H1 (cell line): ENCODE results near the gene C3orf20. TPM values are rescaled to one million over a fixed set of nuclear protein-coding genes. Genes with fewer than 3 reads are reported as not detected.

Source experiments
- CTCF ChIA-PET: fragments of 300-600 bp; sonication (Branson Sonifier 250); formaldehyde crosslinking; loops from one replicate; lab custom pipeline; 2021; ENCODE audit not compliant: partially characterized antibody; lab: Charles Lee
- POLR2A ChIA-PET: fragments of 300-600 bp; sonication (Branson Sonifier 250); formaldehyde crosslinking; loops from one replicate; lab custom pipeline; 2021; ENCODE audit warnings: inconsistent platforms; ENCODE audit not compliant: partially characterized antibody; lab: Charles Lee
- DNase-seq, 2 experiments: peaks; one replicate each; pipeline versions ENCODE4 v3.0.0 to v3.0.0-alpha.2; 2010 to 2022; ENCODE audit warnings: low spot score in 2 of 2, low read depth in 1 of 2, mixed read lengths in 1 of 2
- FAIRE-seq: peaks from 2 replicates; lab custom pipeline; 2011; peaks lifted over from hg19 to GRCh38; lab: Jason Lieb, UNC
- H2AFZ ChIP-seq: 2 replicates; pipeline ENCODE4 v1.8.1; 2012; ENCODE audit warnings: low read length, inconsistent platforms
- H2AK5ac ChIP-seq: 2 replicates; pipeline ENCODE4 v1.6.1; 2013; ENCODE audit warnings: low read depth, low read length
- H2BK120ac ChIP-seq: replicated peaks from 2 replicates; pipeline ENCODE3; 2013; ENCODE audit warnings: low read depth, low read length, inconsistent platforms
- H2BK12ac ChIP-seq: 2 replicates; pipeline ENCODE4 v1.6.1; 2013; ENCODE audit warnings: low read depth, low read length
- H2BK15ac ChIP-seq: 2 replicates; pipeline ENCODE4 v1.6.1; 2013; ENCODE audit warnings: low read length
- H2BK20ac ChIP-seq: 2 replicates; pipeline ENCODE4 v1.6.1; 2013; ENCODE audit warnings: low read length
- H2BK5ac ChIP-seq: 2 replicates; pipeline ENCODE4 v1.6.1; 2013; ENCODE audit warnings: low read depth, low read length
- H3K14ac ChIP-seq: 2 replicates; pipeline ENCODE4 v1.6.1; 2013; ENCODE audit warnings: inconsistent platforms; ENCODE audit not compliant: insufficient read length
- H3K18ac ChIP-seq: 2 replicates; pipeline ENCODE4 v1.6.1; 2013; ENCODE audit warnings: low read length; ENCODE audit errors: extremely low read depth
- H3K23ac ChIP-seq: 2 replicates; pipeline ENCODE4 v1.6.1; 2013; ENCODE audit warnings: inconsistent platforms; ENCODE audit not compliant: insufficient read length
- H3K23me2 ChIP-seq: 2 replicates; pipeline ENCODE4 v1.6.1; 2013; ENCODE audit warnings: low read depth, low read length
- H3K27ac ChIP-seq: 2 replicates; pipeline ENCODE4 v1.6.1; 2011; ENCODE audit warnings: low read depth, low read length, inconsistent platforms
- H3K27me3 ChIP-seq, 4 experiments: replicated peaks in 1 of 4; 1 replicate in 1 of 4; 2 replicates in 3 of 4; pipeline versions ENCODE4 v1.6.1 to v1.8.1; 2011 to 2013; ENCODE audit warnings: low read length in 3 of 4, mild to moderate bottlenecking in 3 of 4, inconsistent platforms in 2 of 4, mixed read lengths in 2 of 4, moderate library complexity in 1 of 4; ENCODE audit not compliant: control insufficient read depth in 3 of 4, insufficient read depth in 3 of 4; ENCODE audit errors: extremely low read depth in 1 of 4
- H3K36me3 ChIP-seq, 4 experiments: 2 replicates each; pipeline versions ENCODE4 v1.6.1 to v1.8.1; 2011 to 2013; ENCODE audit warnings: mild to moderate bottlenecking in 4 of 4, low read length in 3 of 4, moderate library complexity in 2 of 4, control low read depth in 1 of 4, inconsistent platforms in 1 of 4; ENCODE audit not compliant: insufficient read depth in 4 of 4, control insufficient read depth in 2 of 4
- H3K4ac ChIP-seq: replicated peaks from 2 replicates; pipeline ENCODE3; 2013; ENCODE audit warnings: low read length, low read depth, mixed read lengths, inconsistent platforms; ENCODE audit not compliant: insufficient read length
- H3K4me1 ChIP-seq, 4 experiments: replicated peaks in 1 of 4; 1 replicate in 1 of 4; 2 replicates in 3 of 4; pipeline versions ENCODE4 v1.6.1 to v1.8.1; 2011 to 2013; ENCODE audit warnings: low read length in 3 of 4, inconsistent platforms in 2 of 4, mixed read lengths in 1 of 4; ENCODE audit not compliant: insufficient read depth in 4 of 4, control insufficient read depth in 3 of 4
- H3K4me2 ChIP-seq, 2 experiments: 2 replicates each; pipeline versions ENCODE4 v1.6.1 to v1.8.1; 2011 to 2013; ENCODE audit warnings: low read depth in 2 of 2, low read length in 2 of 2, control low read depth in 1 of 2, inconsistent platforms in 1 of 2, mild to moderate bottlenecking in 1 of 2; ENCODE audit not compliant: insufficient read depth in 1 of 2
- H3K4me3 ChIP-seq, 4 experiments: fragments of 200-600, 300-600 bp in 1 of 4; sonication (generic), shearing (Covaris generic), sonication (Bioruptor Twin) in 1 of 4; 2 replicates each; pipeline versions ENCODE4 v1.5.1 to v1.8.1; 2011 to 2016; ENCODE audit warnings: low read length in 4 of 4, low read depth in 3 of 4, control low read depth in 2 of 4, inconsistent platforms in 2 of 4, mild to moderate bottlenecking in 2 of 4, mixed read lengths in 1 of 4, moderate library complexity in 1 of 4; ENCODE audit not compliant: insufficient read depth in 2 of 4; ENCODE audit errors: extremely low read depth in 1 of 4
- H3K56ac ChIP-seq: replicated peaks from 2 replicates; pipeline ENCODE3; 2013; ENCODE audit warnings: low read depth, mild to moderate bottlenecking, mixed read lengths, low read length, inconsistent platforms; ENCODE audit not compliant: insufficient read length
- H3K79me1 ChIP-seq: 2 replicates; pipeline ENCODE4 v1.6.1; 2013; ENCODE audit warnings: low read depth, low read length, control low read depth
- H3K79me2 ChIP-seq, 2 experiments: 2 replicates each; pipeline versions ENCODE4 v1.6.1 to v1.8.1; 2012 to 2013; ENCODE audit warnings: low read length in 2 of 2, mild to moderate bottlenecking in 2 of 2, inconsistent platforms in 1 of 2; ENCODE audit not compliant: insufficient read depth in 2 of 2, control insufficient read depth in 1 of 2
- H3K9ac ChIP-seq, 4 experiments: replicated peaks in 1 of 4; 1 replicate in 1 of 4; 2 replicates in 3 of 4; pipeline versions ENCODE4 v1.6.1 to v1.8.1; 2011 to 2013; ENCODE audit warnings: low read depth in 3 of 4, low read length in 3 of 4, control low read depth in 2 of 4, mild to moderate bottlenecking in 2 of 4, moderate library complexity in 2 of 4, inconsistent platforms in 1 of 4; ENCODE audit errors: extremely low read depth in 1 of 4
- H3K9me3 ChIP-seq, 2 experiments: 2 replicates each; pipeline versions ENCODE4 v1.6.1 to v1.8.1; 2012 to 2013; ENCODE audit warnings: mild to moderate bottlenecking in 2 of 2, moderate library complexity in 2 of 2, control low read depth in 1 of 2, inconsistent platforms in 1 of 2, low read depth in 1 of 2, low read length in 1 of 2, mixed read lengths in 1 of 2; ENCODE audit not compliant: insufficient read depth in 2 of 2
- H4K20me1 ChIP-seq, 2 experiments: replicated peaks in 1 of 2; 2 replicates each; pipeline versions ENCODE3 to v1.8.1; 2011 to 2013; ENCODE audit warnings: inconsistent platforms in 2 of 2, low read length in 2 of 2, mild to moderate bottlenecking in 1 of 2; ENCODE audit not compliant: insufficient read depth in 2 of 2, control insufficient read depth in 1 of 2
- H4K5ac ChIP-seq: 2 replicates; pipeline ENCODE4 v1.6.1; 2013; ENCODE audit warnings: low read length, low read depth, mixed read lengths, inconsistent platforms; ENCODE audit not compliant: insufficient read length
- H4K8ac ChIP-seq: 2 replicates; pipeline ENCODE4 v1.8.0; 2013; ENCODE audit warnings: mild to moderate bottlenecking, moderate library complexity, low read length, inconsistent platforms; ENCODE audit not compliant: insufficient read depth; ENCODE audit errors: extremely low read depth
- H4K91ac ChIP-seq: replicated peaks from 2 replicates; pipeline ENCODE3; 2013; ENCODE audit warnings: low read length, mixed read lengths, inconsistent platforms; ENCODE audit not compliant: insufficient read length
- EGR1 ChIP-seq: IDR thresholded peaks from 2 replicates; pipeline ENCODE4 v1.6.1; 2011; ENCODE audit warnings: low read depth, low read length, borderline replicate concordance
- EP300 ChIP-seq, 2 experiments: IDR thresholded peaks; 1 replicate in 1 of 2; 2 replicates in 1 of 2; pipeline ENCODE4 v1.6.1; 2011 to 2012; ENCODE audit warnings: low read depth in 2 of 2, low read length in 2 of 2, mild to moderate bottlenecking in 2 of 2, borderline replicate concordance in 1 of 2, inconsistent platforms in 1 of 2, moderate library complexity in 1 of 2
- HDAC2 ChIP-seq, 2 experiments: fragments of 300-600 bp in 1 of 2; sonication (generic) in 1 of 2; IDR thresholded peaks; 2 replicates each; pipeline ENCODE4 v1.6.1; 2011 to 2012; ENCODE audit warnings: low read depth in 2 of 2, low read length in 2 of 2, mild to moderate bottlenecking in 2 of 2, moderate library complexity in 2 of 2, borderline replicate concordance in 1 of 2, inconsistent platforms in 1 of 2
- KDM4A ChIP-seq: IDR thresholded peaks from one replicate; pipeline ENCODE4 v1.7.1; 2012; ENCODE audit warnings: low read depth, mild to moderate bottlenecking, moderate library complexity, low read length, inconsistent platforms; ENCODE audit not compliant: severe bottlenecking
- WGBS, 2 experiments: shearing (Covaris generic) in 1 of 2; methylation state at CpG; one replicate each; pipeline versions ENCODE4 v1.1.6 to v1.1.7; 2013 to 2015; ENCODE audit warnings: low lambda C conversion rate in 2 of 2, mixed read lengths in 2 of 2, inconsistent platforms in 1 of 2, low coverage in 1 of 2, missing lambda C conversion rate in 1 of 2; ENCODE audit not compliant: insufficient replicate concordance in 2 of 2, insufficient coverage in 1 of 2, insufficient read length in 1 of 2; ENCODE audit errors: extremely low coverage in 1 of 2, missing lambda C conversion rate in 1 of 2; 5-methylcytosine and 5-hydroxymethylcytosine counted together
- polyA plus RNA-seq, 7 experiments: library from polyadenylated mRNA; depleted of rRNA in 3 of 7; stranded (reverse) in 5 of 7; unstranded in 2 of 7; fragments of >200 nt in 5 of 7; fragments of 200-250 nt in 2 of 7; gene quantifications; 1 replicate in 5 of 7; 2 replicates in 1 of 7; 4 replicates in 1 of 7; pipeline versions ENCODE4 v1.2.1 to v1.2.3, GENCODE V29; 2011 to 2013; ENCODE audit warnings: missing spikeins in 2 of 7, mixed read lengths in 2 of 7
- total RNA-seq: library from RNA; stranded (reverse); fragmentation: NEBNext Ultra II Directional; extraction: Animal tissue kit (Norgen Biotek cat#: 25700); gene quantifications from 2 replicates; pipeline ENCODE4 v1.2.1, GENCODE V29; 2021

The C3orf20 gene
- total and polyA plus RNA-seq, 2 of the 8 experiments (the other 6 are each of a cell fraction or from before 2014, with no cell fraction given): not detected

DNA sequence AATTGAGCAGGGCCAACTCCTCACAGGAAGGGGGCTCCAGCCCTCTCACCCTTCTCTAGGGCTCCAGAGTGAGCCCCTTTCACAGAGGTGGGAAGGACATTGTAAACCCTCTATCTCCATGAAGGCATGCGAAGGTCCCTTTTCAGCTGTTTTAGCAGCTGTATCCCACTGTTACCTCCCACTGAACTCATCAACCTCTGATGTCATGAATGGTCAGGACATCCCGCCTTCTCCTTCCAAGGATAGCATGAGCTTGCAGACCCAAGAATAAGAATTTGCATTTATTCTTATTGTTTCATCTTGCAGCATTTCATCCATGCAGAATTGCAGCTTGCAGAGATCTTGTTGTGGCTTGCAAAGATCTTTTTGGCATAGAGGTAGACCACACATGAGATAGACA lies 119.5 kb downstream of the C3orf20 start:
- H3K23me2 ChIP-seq: no peaks in the 10 kb centered on the region
- H2BK15ac ChIP-seq: no peak overlapping the region
- H3K36me3 ChIP-seq: no peaks in the 10 kb centered on the region
- no peak overlapping the region for H2AFZ ChIP-seq
- no peak for DNase-seq
- no peak overlapping the region for H3K56ac ChIP-seq
- no peak overlapping the region for H4K8ac ChIP-seq
- H3K27me3 ChIP-seq: peaks cover 0 to 2% (median 0%) of the 10 kb centered on the region in 4 experiments; a peak in 1 of 7 replicates
- POLR2A ChIA-PET: interaction anchor here (0.7 kb wide), 1 partner anchor 585 kb away, joined by 3 read pairs; no protein-coding TSS in a partner anchor
- no peak overlapping the region for H3K4me3 ChIP-seq
- H2BK20ac ChIP-seq: no peak overlapping the region
- no peak overlapping the region for H3K4me2 ChIP-seq
- H3K23ac ChIP-seq: no peak overlapping the region
- H3K18ac ChIP-seq: no peak overlapping the region
- no peak overlapping the region for H2AK5ac ChIP-seq
- no peak overlapping the region for H4K5ac ChIP-seq
- H4K91ac ChIP-seq: no peak overlapping the region
- no peak for TF ChIP-seq HDAC2 (IDR thresholded peaks at IDR 0.05; ENCODE audit: borderline replicate concordance in 1 of 2, low read depth in 2 of 2, low read length in 2 of 2)
- TF ChIP-seq KDM4A: no peak
- no peak for TF ChIP-seq EP300 (IDR thresholded peaks at IDR 0.05; ENCODE audit: borderline replicate concordance in 1 of 2, low read depth in 2 of 2, low read length in 2 of 2)
- no peak for TF ChIP-seq EGR1
- TF ChIP-seq, all 59 proteins: peak for 0
- no peaks in the 10 kb centered on the region for H3K9me3 ChIP-seq
- H4K20me1 ChIP-seq: no peaks in the 10 kb centered on the region
- no peaks in the 10 kb centered on the region for H3K79me2 ChIP-seq
- H3K4me1 ChIP-seq: peaks cover 0 to 8% (median 2%) of the 10 kb centered on the region in 4 experiments; a peak in 5 of 7 replicates
- H2BK12ac ChIP-seq: no peak overlapping the region
- H3K9ac ChIP-seq: no peak overlapping the region
- FAIRE-seq: no peak
- no peak overlapping the region for H3K4ac ChIP-seq
- H2BK120ac ChIP-seq: no peak overlapping the region
- no peaks in the 10 kb centered on the region for H3K79me1 ChIP-seq
- WGBS, 2 experiments: 74% methylated on average over 2 of the region's 2 CpGs; no CpG with 5 or more reads in 1 of the 2 experiments
- CTCF ChIA-PET: interaction anchor here (0.8 to 12.7 kb wide), 9 partner anchors 12 to 124 kb away, joined by 3 to 308 read pairs (median 6); no protein-coding TSS in a partner anchor
- no peak overlapping the region for H2BK5ac ChIP-seq
- no peak overlapping the region for H3K27ac ChIP-seq
- no peak overlapping the region for H3K14ac ChIP-seq
